Measurements from ENCODE around the gene GPR27.

- TF ChIP-seq RAD21 (IDR thresholded peaks at IDR 0.05) (no peak), CTCF (IDR thresholded peaks at IDR 0.05; ENCODE audit: low read depth, low read length, missing input control) (no peak), MAX (IDR thresholded peaks at IDR 0.05) (no peak), NR2F2 (IDR thresholded peaks at IDR 0.05) (no peak), ZBTB33 (IDR thresholded peaks at IDR 0.05) (no peak), RXRA (IDR thresholded peaks at IDR 0.05) (no peak)
These were observed 30.7 kb downstream of the GPR27 start for GRCh38 chr3:71784201-71784913.

All from liver (tissue), 3 donors.